GM19452 (cell line): Measurements from ENCODE around the gene SDHC.
"Not testable (repeated sequence)": the region's sequence is repeated elsewhere in the genome, so short reads cannot be mapped to it uniquely, and the experiment has no call there.

Experiments
- ATAC-seq: cut with Tn5 transposase; IDR thresholded peaks from one replicate; pipeline ENCODE4 v1.9.1; 2021; ENCODE audit not compliant: unreplicated experiment

Gene SDHC

GRCh38 chr1:161381707-161382106 lies 67.5 kb downstream of the SDHC start:
- ATAC-seq = no peak

- no peak for ATAC-seq
Measured at GRCh38 chr1:161382214-161383019, 68.2 kb downstream of the SDHC start.

DNA sequence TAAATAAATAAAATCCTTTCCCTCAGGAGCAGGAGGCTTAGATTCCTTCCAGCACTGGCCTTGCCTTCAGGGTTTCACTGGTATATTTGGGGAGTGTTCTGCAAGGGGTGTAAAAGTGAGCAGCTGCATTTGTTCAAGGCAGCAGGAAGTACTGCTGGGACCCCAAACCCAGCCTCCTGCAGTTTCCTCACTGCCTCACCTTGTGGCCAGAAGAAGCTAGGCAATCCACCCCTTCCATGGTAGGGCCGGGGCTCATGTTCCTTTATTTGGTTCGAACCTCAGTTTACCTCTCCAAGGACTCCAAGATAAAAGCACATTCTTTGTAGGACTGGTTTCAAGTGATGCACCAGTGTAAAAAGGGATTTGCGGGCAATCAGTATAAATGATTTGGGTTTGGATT lies 74.5 kb downstream of the SDHC start:
- no peak for ATAC-seq

DNA sequence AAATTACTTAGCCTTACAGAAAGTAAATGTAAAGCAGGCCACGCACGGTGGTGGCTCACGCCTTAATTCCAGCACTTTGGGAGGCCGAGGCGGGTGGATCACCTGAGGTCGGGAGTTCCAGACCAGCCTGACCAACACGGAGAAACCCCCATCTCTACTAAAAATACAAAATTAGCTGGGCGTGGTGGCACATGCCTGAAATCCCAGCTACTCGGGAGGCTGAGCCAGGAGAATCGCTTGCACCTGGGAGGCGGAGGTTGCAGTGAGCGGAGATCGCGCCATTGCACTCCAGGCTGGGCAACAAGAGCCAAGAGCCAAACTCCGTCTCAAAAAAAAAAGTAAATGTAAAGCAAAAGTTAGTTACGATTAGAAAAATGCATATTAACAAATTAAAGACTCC lies 75.0 kb downstream of the SDHC start:
- ATAC-seq = not testable (repeated sequence)

GRCh38 chr1:161389691-161390558 lies 75.7 kb downstream of the SDHC start:
- ATAC-seq = peak; percentile 75

GRCh38 chr1:161390559-161390858 lies 76.3 kb downstream of the SDHC start:
- no peak for ATAC-seq

- ATAC-seq = not testable (repeated sequence)
Measured at GRCh38 chr1:161391136-161391535, 77.0 kb downstream of the SDHC start.

- ATAC-seq = no peak
Measured at GRCh38 chr1:161391611-161392010, 77.4 kb downstream of the SDHC start.

DNA sequence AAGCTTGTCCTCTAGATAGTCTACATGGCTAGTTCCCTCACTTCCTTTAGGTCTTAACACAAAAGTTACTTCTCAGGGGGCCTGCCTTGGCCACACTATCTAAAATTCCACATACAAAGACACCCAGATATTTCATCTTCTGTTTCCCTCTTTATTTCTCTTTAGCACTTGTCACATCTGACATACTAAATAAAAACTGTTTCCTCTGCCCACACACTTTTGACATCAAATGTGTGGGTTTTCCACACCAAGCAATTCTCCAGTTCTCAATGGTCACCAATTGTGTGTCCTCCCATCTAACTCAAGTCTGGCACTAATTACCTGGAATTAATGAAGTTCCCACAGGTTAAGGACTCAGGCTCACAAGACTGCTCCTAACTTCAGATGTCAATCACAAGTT lies 79.0 kb downstream of the SDHC start:
- ATAC-seq = no peak

DNA sequence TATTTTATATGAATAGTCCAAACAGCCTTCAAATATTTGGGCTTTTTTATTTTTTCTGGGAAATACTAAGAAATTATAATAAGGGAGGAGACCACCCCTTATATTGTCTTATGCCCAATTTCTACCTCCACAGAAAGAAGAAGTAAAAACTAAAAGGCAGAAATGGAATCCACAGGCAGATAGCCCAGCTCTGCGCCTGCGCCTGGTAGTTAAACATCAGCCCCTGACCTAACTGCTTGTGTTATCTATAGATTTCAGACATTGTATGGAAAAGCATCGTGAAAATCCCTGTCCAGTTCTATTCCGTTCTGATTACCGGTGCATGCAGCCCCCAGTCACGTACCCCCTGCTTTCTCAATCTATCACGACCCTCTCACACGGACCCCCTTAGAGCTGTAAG lies 82.9 kb downstream of the SDHC start:
- not testable (repeated sequence) for ATAC-seq

- peak; percentile 11 for ATAC-seq
Measured at GRCh38 chr1:161398900-161399256, 84.7 kb downstream of the SDHC start.

- peak; percentile 79 for ATAC-seq
Measured at GRCh38 chr1:161399257-161399998, 85.2 kb downstream of the SDHC start.

- ATAC-seq = no peak
Measured at GRCh38 chr1:161402446-161402845, 88.3 kb downstream of the SDHC start.

DNA sequence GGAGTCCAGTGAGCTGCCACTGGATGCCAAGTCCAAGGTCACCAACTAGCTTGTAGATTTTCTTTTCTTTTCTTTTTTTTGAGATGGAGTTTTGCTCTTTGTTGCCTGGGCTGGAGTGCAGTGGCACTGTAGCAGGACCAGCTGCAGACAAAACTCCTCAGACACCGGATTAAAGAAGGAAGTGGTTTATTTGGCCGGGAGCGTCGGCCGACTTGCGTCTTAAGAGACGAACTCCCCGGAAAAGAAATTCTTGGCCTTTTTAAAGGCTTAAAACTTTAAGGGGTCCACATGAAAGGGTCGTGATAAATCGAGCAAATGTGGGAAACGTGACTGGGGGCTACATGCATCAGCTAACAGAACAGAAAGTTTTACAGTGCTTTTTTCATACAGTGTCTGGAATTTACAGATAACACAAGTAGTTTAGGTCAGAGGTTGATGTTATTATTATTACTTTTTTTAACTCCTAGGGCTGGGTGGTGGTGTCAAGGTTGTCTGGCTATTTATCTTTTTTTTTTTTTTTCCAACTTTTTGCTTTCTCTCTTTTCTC lies 89.9 kb downstream of the SDHC start:
- no peak for ATAC-seq

DNA sequence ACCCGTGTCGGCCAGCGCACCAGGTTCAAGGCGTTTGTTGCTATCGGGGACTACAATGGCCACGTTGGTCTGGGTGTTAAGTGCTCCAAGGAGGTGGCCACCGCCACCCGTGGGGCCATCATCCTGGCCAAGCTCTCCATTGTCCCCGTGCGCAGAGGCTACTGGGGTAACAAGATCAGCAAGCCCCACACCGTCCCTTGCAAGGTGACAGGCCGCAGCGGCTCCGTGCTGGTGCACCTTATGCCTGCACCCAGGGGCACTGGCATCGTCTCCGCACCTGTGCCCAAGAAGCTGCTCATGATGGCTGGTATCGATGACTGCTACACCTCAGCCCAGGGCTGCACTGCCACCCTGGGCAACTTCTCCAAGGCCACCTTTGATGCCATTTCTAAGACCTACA lies 92.4 kb downstream of the SDHC start:
- not testable (repeated sequence) for ATAC-seq

DNA sequence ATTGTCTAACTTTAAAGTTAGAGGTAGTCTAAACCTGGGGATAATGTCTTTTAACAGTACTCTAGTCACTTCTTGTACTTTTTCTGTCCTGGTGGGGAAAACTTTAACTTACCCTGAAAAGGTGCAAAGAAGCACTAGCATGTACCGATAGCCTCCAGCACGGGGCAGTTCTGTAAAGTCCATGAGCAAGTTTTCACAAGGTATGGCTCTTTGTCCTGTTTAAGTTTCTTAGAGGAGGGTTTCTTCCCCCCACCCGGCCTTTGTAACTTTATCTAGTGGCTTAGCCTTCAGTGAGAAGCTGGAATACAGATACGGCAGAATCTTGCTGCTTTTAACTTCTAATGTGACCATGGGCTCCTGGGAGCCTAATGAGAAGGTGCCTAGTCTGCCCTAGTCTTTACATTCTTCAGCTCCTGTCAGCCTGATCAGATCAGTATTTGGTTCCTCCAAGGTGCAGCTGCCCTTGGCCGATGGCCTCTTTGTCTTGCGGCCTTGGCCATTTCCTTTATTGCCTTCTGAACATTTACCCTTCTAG lies 93.3 kb downstream of the SDHC start:
- ATAC-seq = no peak

DNA sequence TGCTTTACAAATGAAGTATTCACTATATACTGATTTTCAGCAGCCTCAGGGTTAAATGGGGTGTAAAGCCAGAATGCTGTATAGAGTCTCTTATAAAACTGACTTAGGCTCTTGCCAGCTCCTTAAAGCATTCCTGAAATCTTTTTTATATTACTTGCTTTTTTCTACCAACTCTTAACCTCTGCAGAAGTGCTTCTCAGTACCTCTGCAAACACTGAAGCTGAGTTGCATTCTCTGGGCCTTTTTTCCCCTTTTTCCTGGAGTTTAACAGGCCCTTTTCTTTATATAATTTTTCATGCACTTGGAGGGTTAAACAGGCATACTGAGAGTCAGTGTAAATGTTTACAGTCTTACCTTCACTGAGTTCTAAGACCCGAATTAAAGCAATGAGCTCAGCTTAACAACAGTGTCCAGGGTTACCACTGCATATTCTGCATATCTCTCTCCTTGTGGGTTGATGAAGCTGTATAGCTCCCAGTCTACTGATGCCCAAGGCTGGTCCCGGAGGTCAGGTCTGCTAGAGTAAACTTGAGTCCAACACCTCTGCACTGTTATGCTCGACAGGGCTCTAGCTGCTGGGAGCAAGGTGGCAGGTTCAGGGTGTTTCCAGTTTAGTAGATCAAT lies 94.4 kb downstream of the SDHC start:
- ATAC-seq = no peak

- ATAC-seq = peak; percentile 49
Measured at GRCh38 chr1:161409848-161410635, 95.9 kb downstream of the SDHC start.

DNA sequence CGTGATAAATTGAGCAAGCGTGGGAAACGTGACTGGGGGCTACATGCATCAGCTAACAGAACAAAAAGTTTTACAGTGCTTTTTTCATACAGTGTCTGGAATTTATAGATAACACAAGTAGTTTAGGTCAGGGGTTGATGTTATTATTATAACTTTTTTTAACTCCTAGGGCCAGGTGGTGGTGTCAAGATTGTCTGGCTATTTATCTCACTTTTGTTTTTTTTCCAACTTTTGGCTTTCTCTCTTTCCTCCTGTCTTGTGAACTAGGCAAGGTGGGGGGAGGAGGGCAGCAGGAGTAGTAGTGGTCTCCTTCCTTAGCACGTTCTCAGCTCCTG lies 96.4 kb downstream of the SDHC start:
- not testable (repeated sequence) for ATAC-seq
